ENCODE data around the gene AREG. TPM values are rescaled to one million over a fixed set of nuclear protein-coding genes. Genes with fewer than 3 reads are reported as not detected.

The AREG gene
- total RNA-seq, 1 donor: 0.36 TPM

DNA sequence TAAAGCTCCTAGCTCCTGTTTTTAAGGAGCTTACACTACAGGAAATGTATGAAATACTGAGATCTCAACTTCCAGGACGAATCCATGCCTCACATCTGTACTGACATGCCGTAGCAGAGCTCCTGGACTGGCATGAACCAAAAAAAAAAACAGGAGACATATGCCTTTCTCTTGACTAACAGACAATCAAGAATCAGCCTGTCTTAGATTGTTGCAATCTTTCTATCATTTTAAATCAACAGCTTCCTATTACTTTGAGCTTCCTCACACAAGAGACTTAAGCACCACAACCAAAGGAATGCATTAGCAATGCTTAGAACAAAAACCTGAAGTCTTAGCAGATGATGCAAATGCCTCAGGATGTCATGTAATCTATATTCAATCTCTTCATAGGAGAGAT is 34.7 kb upstream of the AREG start:
- no peaks in the 10 kb centered on the region for H3K36me3 ChIP-seq (ENCODE audit: insufficient read depth, low read length)
- no peak overlapping the region for H2AFZ ChIP-seq (ENCODE audit: low read length)
- no peak overlapping the region for H3K4me2 ChIP-seq (ENCODE audit: insufficient read depth, low read length)
- no peaks in the 10 kb centered on the region for H4K20me1 ChIP-seq (ENCODE audit: insufficient read depth, low read length)
- no peak overlapping the region for H3K27ac ChIP-seq (ENCODE audit: low read depth, low read length)
- H3K9me3 ChIP-seq (ENCODE audit: low read depth, low read length): no peaks in the 10 kb centered on the region
- TF ChIP-seq, protein P1, sequence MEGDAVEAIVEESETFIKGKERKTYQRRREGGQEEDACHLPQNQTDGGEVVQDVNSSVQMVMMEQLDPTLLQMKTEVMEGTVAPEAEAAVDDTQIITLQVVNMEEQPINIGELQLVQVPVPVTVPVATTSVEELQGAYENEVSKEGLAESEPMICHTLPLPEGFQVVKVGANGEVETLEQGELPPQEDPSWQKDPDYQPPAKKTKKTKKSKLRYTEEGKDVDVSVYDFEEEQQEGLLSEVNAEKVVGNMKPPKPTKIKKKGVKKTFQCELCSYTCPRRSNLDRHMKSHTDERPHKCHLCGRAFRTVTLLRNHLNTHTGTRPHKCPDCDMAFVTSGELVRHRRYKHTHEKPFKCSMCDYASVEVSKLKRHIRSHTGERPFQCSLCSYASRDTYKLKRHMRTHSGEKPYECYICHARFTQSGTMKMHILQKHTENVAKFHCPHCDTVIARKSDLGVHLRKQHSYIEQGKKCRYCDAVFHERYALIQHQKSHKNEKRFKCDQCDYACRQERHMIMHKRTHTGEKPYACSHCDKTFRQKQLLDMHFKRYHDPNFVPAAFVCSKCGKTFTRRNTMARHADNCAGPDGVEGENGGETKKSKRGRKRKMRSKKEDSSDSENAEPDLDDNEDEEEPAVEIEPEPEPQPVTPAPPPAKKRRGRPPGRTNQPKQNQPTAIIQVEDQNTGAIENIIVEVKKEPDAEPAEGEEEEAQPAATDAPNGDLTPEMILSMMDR (IDR thresholded peaks at IDR 0.05; ENCODE audit: extremely low read depth, low read depth, low read length): no peak
- H3K4me1 ChIP-seq (ENCODE audit: insufficient read depth, low read length): no peaks in the 10 kb centered on the region
- H3K4me3 ChIP-seq (ENCODE audit: insufficient read depth, low read length): no peak overlapping the region
- H3K79me2 ChIP-seq (ENCODE audit: insufficient read depth, low read length): no peaks in the 10 kb centered on the region
- no peak for DNase-seq (ENCODE audit: insufficient read length, low spot score, missing footprints)
- H3K27me3 ChIP-seq (ENCODE audit: insufficient read depth, low read length): no peaks in the 10 kb centered on the region

DNA sequence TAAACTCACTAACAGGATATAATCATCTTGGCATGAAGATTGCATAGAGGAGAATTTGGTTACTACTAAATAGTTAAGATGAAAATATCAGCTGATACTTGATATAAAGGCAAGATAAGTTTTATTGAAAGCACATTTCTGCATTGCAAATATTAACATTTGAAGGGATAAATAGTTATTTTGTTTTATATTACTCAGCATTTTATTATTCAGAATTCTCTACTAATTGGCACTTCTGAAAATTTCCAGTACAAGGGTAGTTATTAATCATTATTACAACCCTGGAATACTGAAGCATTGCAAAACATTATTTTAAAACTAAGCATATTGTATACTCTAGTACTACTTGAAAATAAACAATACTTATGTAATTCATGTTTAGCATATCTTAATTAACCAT is 32.7 kb upstream of the AREG start:
- no peaks in the 10 kb centered on the region for H3K9me3 ChIP-seq (ENCODE audit: low read depth, low read length)
- no peaks in the 10 kb centered on the region for H3K27me3 ChIP-seq (ENCODE audit: insufficient read depth, low read length)
- no peak overlapping the region for H2AFZ ChIP-seq (ENCODE audit: low read length)
- H4K20me1 ChIP-seq (ENCODE audit: insufficient read depth, low read length): no peaks in the 10 kb centered on the region
- TF ChIP-seq, protein P1 (IDR thresholded peaks at IDR 0.05; ENCODE audit: extremely low read depth, low read depth, low read length): no peak
- no peak overlapping the region for H3K4me2 ChIP-seq (ENCODE audit: insufficient read depth, low read length)
- H3K4me3 ChIP-seq (ENCODE audit: insufficient read depth, low read length): no peak overlapping the region
- H3K79me2 ChIP-seq (ENCODE audit: insufficient read depth, low read length): no peaks in the 10 kb centered on the region
- no peaks in the 10 kb centered on the region for H3K36me3 ChIP-seq (ENCODE audit: insufficient read depth, low read length)
- no peak overlapping the region for H3K27ac ChIP-seq (ENCODE audit: low read depth, low read length)
- DNase-seq (ENCODE audit: insufficient read length, low spot score, missing footprints): no peak
- H3K4me1 ChIP-seq (ENCODE audit: insufficient read depth, low read length): peaks cover 6% of the 10 kb centered on the region

DNA sequence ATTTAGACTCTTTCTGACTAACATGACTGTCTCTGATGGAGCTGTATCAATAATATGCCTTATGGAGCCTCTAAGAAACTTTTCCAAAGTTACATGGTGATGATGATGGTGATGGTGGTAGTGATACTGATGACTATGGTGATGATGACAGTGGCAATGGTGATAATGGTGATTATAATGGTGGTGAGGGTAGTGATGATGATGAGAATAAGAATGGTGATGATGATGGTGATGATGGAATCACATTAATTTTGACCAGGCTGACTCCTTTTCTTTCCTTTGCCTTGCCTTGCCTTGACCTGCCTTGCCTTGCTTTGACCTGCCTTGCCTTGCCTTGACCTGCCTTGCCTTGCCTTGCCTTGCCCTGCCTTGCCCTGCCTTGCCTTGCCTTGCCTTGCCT is 31.7 kb upstream of the AREG start:
- Histone ChIP-seq H3K36me3 (ENCODE audit: insufficient read depth, low read length) (no peaks in the 10 kb centered on the region), H3K79me2 (ENCODE audit: insufficient read depth, low read length) (no peaks in the 10 kb centered on the region)

DNA sequence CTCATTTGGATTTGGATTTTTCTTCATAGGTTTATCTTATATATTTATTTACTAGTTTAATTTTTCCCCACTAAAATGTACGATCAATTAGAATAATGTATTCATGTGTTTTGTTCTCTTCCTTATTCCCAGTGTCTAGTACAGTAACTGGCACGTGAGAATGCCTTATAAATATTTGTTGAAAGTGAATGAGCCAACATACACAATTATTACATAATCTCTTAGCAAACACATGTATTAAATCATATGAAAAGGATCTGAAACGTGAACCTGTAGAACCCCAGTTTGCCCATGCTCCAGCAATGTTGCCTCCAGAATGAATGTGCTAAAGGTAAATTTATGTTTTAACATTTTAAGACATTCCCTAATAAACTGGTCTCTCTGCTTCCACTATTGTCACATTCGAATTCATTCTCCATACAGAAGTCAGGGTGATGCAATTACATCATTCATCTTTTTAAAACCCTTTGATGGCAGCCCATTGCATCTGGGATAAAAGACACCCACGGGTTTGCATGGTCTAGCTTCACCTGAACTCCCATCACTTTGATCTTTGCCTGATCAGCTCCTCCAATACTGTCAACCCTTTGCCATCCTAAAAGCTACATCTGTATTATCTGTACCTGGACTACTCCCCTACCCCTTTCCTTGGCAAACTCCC is 30.7 kb upstream of the AREG start:
- no peaks in the 10 kb centered on the region for H3K27me3 ChIP-seq (ENCODE audit: insufficient read depth, low read length)

More for the DNA sequence above, 31.7 kb upstream of the AREG start:
- no peaks in the 10 kb centered on the region for H4K20me1 ChIP-seq (ENCODE audit: insufficient read depth, low read length)
- H3K9me3 ChIP-seq (ENCODE audit: low read depth, low read length): no peaks in the 10 kb centered on the region
- peaks cover 13% of the 10 kb centered on the region for H3K4me1 ChIP-seq (ENCODE audit: insufficient read depth, low read length)
- no peak overlapping the region for H2AFZ ChIP-seq (ENCODE audit: low read length)
- H3K27ac ChIP-seq (ENCODE audit: low read depth, low read length): no peak overlapping the region
- no peaks in the 10 kb centered on the region for H3K27me3 ChIP-seq (ENCODE audit: insufficient read depth, low read length)
- H3K4me3 ChIP-seq (ENCODE audit: insufficient read depth, low read length): no peak overlapping the region
- H3K4me2 ChIP-seq (ENCODE audit: insufficient read depth, low read length): no peak overlapping the region
- TF ChIP-seq, protein P1 (IDR thresholded peaks at IDR 0.05; ENCODE audit: extremely low read depth, low read depth, low read length): no peak
- no peak for DNase-seq (ENCODE audit: insufficient read length, low spot score, missing footprints)

More for the DNA sequence above, 30.7 kb upstream of the AREG start:
- Histone ChIP-seq H3K4me3 (ENCODE audit: insufficient read depth, low read length) (no peak overlapping the region), H3K36me3 (ENCODE audit: insufficient read depth, low read length) (no peaks in the 10 kb centered on the region), H3K4me1 (ENCODE audit: insufficient read depth, low read length) (peaks cover 21% of the 10 kb centered on the region), H3K27ac (ENCODE audit: low read depth, low read length) (no peak overlapping the region), H3K4me2 (ENCODE audit: insufficient read depth, low read length) (no peak overlapping the region), H2AFZ (ENCODE audit: low read length) (no peak overlapping the region), H3K79me2 (ENCODE audit: insufficient read depth, low read length) (no peaks in the 10 kb centered on the region), H3K9me3 (ENCODE audit: low read depth, low read length) (no peaks in the 10 kb centered on the region), H4K20me1 (ENCODE audit: insufficient read depth, low read length) (no peaks in the 10 kb centered on the region)
- no peak for DNase-seq (ENCODE audit: insufficient read length, low spot score, missing footprints)
- TF ChIP-seq, protein P1 (IDR thresholded peaks at IDR 0.05; ENCODE audit: extremely low read depth, low read depth, low read length): no peak
